ENCODE results near the gene NOL12.
"Not testable (repeated sequence)": the region's sequence is repeated elsewhere in the genome, so short reads cannot be mapped to it uniquely, and the experiment has no call there.

The NOL12 gene

DNA sequence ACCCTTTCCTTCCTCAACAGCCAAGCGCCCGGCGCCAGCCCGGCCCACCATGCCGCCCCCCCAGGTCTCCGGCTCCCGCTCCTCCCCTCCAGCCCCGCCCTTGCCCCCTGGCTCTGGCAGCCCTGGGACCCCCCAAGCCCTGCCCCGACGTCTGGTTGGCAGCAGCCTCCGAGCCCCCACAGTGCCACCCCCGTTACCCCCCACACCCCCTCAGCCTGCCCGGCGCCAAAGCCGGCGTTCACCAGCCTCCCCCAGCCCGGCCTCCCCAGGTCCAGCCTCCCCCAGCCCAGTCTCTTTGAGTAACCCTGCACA lies 30.9 kb upstream of the NOL12 start:
- no peak for TF ChIP-seq EZH2 (IDR thresholded peaks at IDR 0.05; ENCODE audit: borderline replicate concordance, low read depth, low read length, severe bottlenecking)
- TF ChIP-seq, protein P1, sequence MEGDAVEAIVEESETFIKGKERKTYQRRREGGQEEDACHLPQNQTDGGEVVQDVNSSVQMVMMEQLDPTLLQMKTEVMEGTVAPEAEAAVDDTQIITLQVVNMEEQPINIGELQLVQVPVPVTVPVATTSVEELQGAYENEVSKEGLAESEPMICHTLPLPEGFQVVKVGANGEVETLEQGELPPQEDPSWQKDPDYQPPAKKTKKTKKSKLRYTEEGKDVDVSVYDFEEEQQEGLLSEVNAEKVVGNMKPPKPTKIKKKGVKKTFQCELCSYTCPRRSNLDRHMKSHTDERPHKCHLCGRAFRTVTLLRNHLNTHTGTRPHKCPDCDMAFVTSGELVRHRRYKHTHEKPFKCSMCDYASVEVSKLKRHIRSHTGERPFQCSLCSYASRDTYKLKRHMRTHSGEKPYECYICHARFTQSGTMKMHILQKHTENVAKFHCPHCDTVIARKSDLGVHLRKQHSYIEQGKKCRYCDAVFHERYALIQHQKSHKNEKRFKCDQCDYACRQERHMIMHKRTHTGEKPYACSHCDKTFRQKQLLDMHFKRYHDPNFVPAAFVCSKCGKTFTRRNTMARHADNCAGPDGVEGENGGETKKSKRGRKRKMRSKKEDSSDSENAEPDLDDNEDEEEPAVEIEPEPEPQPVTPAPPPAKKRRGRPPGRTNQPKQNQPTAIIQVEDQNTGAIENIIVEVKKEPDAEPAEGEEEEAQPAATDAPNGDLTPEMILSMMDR (IDR thresholded peaks at IDR 0.05; ENCODE audit: borderline replicate concordance, extremely low read depth, low read length, poor library complexity, severe bottlenecking) = no peak
- peaks cover 20% of the 10 kb centered on the region for H3K4me1 ChIP-seq (ENCODE audit: insufficient read depth, low read length)
- H3K27ac ChIP-seq (ENCODE audit: low read length) = no peak overlapping the region
- no peak for DNase-seq
- peaks cover 12% of the 10 kb centered on the region for H4K20me1 ChIP-seq (ENCODE audit: insufficient read depth, low read length)
- peaks cover 22% of the 10 kb centered on the region for H3K79me2 ChIP-seq (ENCODE audit: insufficient read depth, low read length)
- no peaks in the 10 kb centered on the region for H3K9me3 ChIP-seq (ENCODE audit: insufficient read depth, low read length, severe bottlenecking)
- no peak overlapping the region for H2AFZ ChIP-seq (ENCODE audit: low read depth, low read length)
- no peak overlapping the region for H3K4me2 ChIP-seq (ENCODE audit: insufficient read depth, low read length)
- no peak for ATAC-seq (ENCODE audit: insufficient read depth, low read depth)
- H3K4me3 ChIP-seq (ENCODE audit: low read depth in 1 of 2, low read length in 2 of 2) = no peak overlapping the region
- peaks cover 15% of the 10 kb centered on the region; the same call in 1 of the 2 replicates for H3K36me3 ChIP-seq (ENCODE audit: insufficient read depth, low read length)
- no peaks in the 10 kb centered on the region for H3K27me3 ChIP-seq (ENCODE audit: insufficient read depth, low read length, poor library complexity)
- no peak overlapping the region for H3K9ac ChIP-seq (ENCODE audit: low read depth, low read length)

DNA sequence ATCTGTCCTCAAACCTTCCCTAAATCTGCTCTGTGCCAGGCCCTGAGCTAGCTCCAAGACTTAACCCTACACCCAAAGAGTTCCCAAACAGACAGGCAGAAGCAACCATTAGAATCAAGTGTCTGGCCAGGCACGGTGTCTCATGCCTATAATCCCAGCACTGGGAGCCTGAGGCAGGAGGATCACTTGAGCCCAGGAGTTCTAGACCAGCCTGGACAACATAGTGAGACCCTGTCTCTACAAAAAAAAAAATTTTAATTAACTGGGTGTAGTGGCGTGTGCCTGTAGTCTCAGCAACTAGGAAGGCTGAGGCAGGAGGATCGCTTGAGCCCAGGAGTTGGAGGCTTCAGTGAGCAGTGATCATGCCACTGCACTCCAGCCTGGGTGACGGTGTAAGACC lies 29.6 kb upstream of the NOL12 start:
- H3K79me2 ChIP-seq (ENCODE audit: insufficient read depth, low read length) = peaks cover 36% of the 10 kb centered on the region
- not testable (repeated sequence) for H3K9me3 ChIP-seq (ENCODE audit: insufficient read depth, low read length, severe bottlenecking); H2AFZ ChIP-seq (ENCODE audit: low read depth, low read length); H3K27ac ChIP-seq (ENCODE audit: low read length); ATAC-seq (ENCODE audit: insufficient read depth, low read depth); H3K27me3 ChIP-seq (ENCODE audit: insufficient read depth, low read length, poor library complexity); H3K9ac ChIP-seq (ENCODE audit: low read depth, low read length); DNase-seq; H3K4me2 ChIP-seq (ENCODE audit: insufficient read depth, low read length); H3K4me3 ChIP-seq (ENCODE audit: low read depth in 1 of 2, low read length in 2 of 2)
- peaks cover 26% of the 10 kb centered on the region for H4K20me1 ChIP-seq (ENCODE audit: insufficient read depth, low read length)
- peaks cover 34% of the 10 kb centered on the region for H3K4me1 ChIP-seq (ENCODE audit: insufficient read depth, low read length)
- peaks cover 23% of the 10 kb centered on the region for H3K36me3 ChIP-seq (ENCODE audit: insufficient read depth, low read length)

- Histone ChIP-seq H3K27ac (ENCODE audit: low read length) (peak overlapping the region; percentile 93), H3K4me2 (ENCODE audit: insufficient read depth, low read length) (peak overlapping the region; percentile 87), H3K4me3 (ENCODE audit: low read depth in 1 of 2, low read length in 2 of 2) (peak overlapping the region; percentile 30 to 99), H3K4me1 (ENCODE audit: insufficient read depth, low read length) (peaks cover 42% of the 10 kb centered on the region), H3K9ac (ENCODE audit: low read depth, low read length) (peak overlapping the region; percentile 92), H3K36me3 (ENCODE audit: insufficient read depth, low read length) (peaks cover 31% of the 10 kb centered on the region), H3K27me3 (ENCODE audit: insufficient read depth, low read length, poor library complexity) (no peaks in the 10 kb centered on the region), H3K79me2 (ENCODE audit: insufficient read depth, low read length) (peaks cover 46% of the 10 kb centered on the region), H2AFZ (ENCODE audit: low read depth, low read length) (peak overlapping the region; percentile 95), H4K20me1 (ENCODE audit: insufficient read depth, low read length) (peaks cover 36% of the 10 kb centered on the region), H3K9me3 (ENCODE audit: insufficient read depth, low read length, severe bottlenecking) (no peaks in the 10 kb centered on the region)
- no peak for DNase-seq
- no peak for ATAC-seq (ENCODE audit: insufficient read depth, low read depth)
- TF ChIP-seq, protein P1 (IDR thresholded peaks at IDR 0.05; ENCODE audit: borderline replicate concordance, extremely low read depth, low read length, poor library complexity, severe bottlenecking) = no peak
- TF ChIP-seq EZH2 (IDR thresholded peaks at IDR 0.05; ENCODE audit: borderline replicate concordance, low read depth, low read length, severe bottlenecking) = no peak
Observed at GRCh38 chr22:37657590-37658132, 28.5 kb upstream of the NOL12 start.

DNA sequence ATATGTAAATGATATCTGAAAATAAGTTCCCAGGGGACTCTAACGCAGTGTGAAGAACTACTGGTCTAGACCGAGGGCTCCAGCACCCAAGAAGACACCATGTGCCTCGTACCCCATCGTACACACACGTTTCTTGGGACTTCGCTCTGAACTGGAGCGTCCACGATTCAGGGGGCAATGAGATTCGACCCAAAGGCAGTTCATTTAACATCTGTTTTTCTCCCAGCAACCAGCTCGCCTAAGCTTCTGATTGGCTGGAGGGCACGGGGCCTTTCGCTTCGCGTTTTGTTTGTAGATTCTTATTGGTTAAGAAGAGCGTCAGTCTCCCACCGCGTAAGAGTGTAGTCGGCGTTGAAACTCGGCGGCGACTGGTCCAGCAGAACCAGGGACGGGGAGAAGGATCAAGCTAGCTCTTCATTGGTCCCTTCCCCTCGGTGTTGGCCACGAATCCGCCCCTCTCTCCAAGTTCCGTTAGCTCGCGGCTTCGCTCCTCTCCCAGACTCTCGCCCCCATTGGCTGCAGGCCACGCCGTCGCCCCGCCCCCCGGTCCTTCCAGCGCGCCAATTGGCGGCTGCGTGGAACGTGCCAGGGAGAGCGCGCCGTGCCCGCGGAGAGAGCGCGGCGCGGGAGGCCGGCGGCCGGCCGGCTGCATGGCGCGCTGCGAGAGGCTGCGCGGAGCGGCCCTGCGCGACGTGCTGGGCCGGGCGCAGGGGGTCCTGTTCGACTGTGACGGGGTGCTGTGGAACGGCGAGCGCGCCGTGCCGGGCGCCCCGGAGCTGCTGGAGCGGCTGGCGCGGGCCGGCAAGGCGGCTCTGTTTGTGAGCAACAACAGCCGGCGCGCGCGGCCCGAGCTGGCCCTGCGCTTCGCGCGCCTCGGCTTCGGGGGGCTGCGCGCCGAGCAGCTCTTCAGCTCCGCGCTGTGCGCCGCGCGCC lies 27.7 kb upstream of the NOL12 start, which contains the start of gene PDXP:
Gene PDXP, plus strand, starts transcription at position 591 of the 933 bp plus-strand sequence. Its CDS starts 60 bp downstream, at position 651.
- Histone ChIP-seq H3K36me3 (ENCODE audit: insufficient read depth, low read length) (peaks cover 33% of the 10 kb centered on the region), H4K20me1 (ENCODE audit: insufficient read depth, low read length) (peaks cover 39% of the 10 kb centered on the region), H3K9ac (ENCODE audit: low read depth, low read length) (peak within 1 kb of the TSS; percentile 92), H3K27ac (ENCODE audit: low read length) (peak within 1 kb of the TSS; percentile 93), H3K4me2 (ENCODE audit: insufficient read depth, low read length) (peak within 1 kb of the TSS; percentile 97), H3K4me3 (ENCODE audit: low read depth in 1 of 2, low read length in 2 of 2) (peak within 1 kb of the TSS; percentile 57 to 99), H3K79me2 (ENCODE audit: insufficient read depth, low read length) (peaks cover 53% of the 10 kb centered on the region), H3K27me3 (ENCODE audit: insufficient read depth, low read length, poor library complexity) (no peaks in the 10 kb centered on the region), H2AFZ (ENCODE audit: low read depth, low read length) (peak within 1 kb of the TSS; percentile 95), H3K4me1 (ENCODE audit: insufficient read depth, low read length) (peaks cover 43% of the 10 kb centered on the region), H3K9me3 (ENCODE audit: insufficient read depth, low read length, severe bottlenecking) (no peaks in the 10 kb centered on the region)
- DNase-seq (peak; percentile 99), ATAC-seq (ENCODE audit: insufficient read depth, low read depth) (peak; percentile 98)
- TF ChIP-seq, protein P1 (IDR thresholded peaks at IDR 0.05; ENCODE audit: borderline replicate concordance, extremely low read depth, low read length, poor library complexity, severe bottlenecking) = no peak
- no peak for TF ChIP-seq EZH2 (IDR thresholded peaks at IDR 0.05; ENCODE audit: borderline replicate concordance, low read depth, low read length, severe bottlenecking)

Data from DND-41 (cell line).